GM10248 (cell line): ENCODE data around the gene LOXL3.
A peak's percentile ranks its signal among the peaks of the same experiment; 100 is the strongest.

ENCODE experiments used
- CTCF ChIA-PET: fragments of 300-600 bp; sonication (Branson Sonifier 250); formaldehyde crosslinking; extraction: SDS; loops from one replicate; lab custom pipeline; 2021; ENCODE audit warnings: antibody characterized with exemption; lab: Yijun Ruan, JAX
- POLR2A ChIA-PET: fragments of 350-650 bp; sonication (Branson Sonifier 250); formaldehyde crosslinking; extraction: SDS; loops from one replicate; lab custom pipeline; 2020; ENCODE audit warnings: antibody characterized with exemption; lab: Yijun Ruan, JAX
- DNase-seq: peaks from one replicate; pipeline ENCODE4 v3.0.0; 2012; ENCODE audit errors: extremely low spot score
- CTCF ChIP-seq: IDR thresholded peaks from 2 replicates; pipeline ENCODE4 v1.5.1; 2012; ENCODE audit warnings: mild to moderate bottlenecking, low read depth; ENCODE audit errors: extremely low read depth, missing control alignments, control extremely low read depth

Gene LOXL3

DNA sequence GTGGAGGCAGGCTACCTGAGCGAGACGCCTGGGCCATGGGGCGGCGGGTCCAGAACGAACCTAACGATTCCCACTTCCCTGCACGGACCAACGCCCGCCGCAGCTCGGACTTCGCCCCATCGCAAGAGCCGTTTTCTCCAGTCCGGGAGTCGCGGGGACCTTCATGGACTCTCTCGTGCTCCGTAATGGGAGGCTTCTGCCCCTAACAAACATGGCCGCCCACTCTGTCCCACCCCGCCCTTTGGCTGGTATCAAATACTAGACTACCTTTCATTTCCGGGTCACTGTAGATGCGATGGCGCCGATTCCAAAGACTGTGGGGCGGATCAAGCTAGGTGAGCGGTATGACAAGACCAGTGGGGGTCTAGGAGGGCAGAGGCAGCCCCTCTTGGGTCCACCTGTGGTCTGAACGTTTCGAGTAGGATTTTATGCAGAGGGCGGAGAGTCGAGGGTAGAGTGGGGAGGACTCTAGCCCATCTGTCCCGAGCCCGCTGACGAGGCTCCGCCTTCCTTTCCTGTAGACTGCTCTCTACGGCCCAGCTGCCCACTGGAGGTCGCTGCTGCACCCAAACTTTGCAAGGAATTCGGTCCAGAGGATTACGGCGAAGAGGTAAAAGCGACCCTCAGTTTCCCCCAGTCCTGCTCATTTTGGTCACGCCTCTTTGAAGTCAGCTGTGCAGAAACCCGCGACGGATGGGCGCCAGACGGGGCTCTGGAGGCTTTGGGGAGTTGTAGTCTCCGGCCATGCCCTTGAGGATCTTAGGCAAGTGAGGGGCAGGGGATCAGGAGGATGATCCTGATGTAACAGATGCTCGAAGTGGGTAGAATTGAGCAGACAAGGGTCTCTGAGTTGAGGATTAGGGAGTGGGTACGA, 70.7 kb downstream of the LOXL3 start, which contains the start of the genes CCDC142 and TTC31:
TSS of gene CCDC142 (minus strand) at position 198 of the 874 bp plus-strand sequence. CDS start at position 37, 161 bp downstream.
TSS of gene TTC31 (plus strand) at position 281 of the 874 bp plus-strand sequence. CDS start at position 296, 15 bp downstream.
- POLR2A ChIA-PET, result interaction anchor here (1.1 to 1.9 kb wide), 2 partner anchors 11 to 28 kb away, joined by 3 to 4 read pairs; partner anchors contain the start of genes INO80B and MRPL53
- CTCF ChIA-PET, result interaction anchor here (0.9 to 5.3 kb wide), 32 partner anchors 9 to 127 kb away, joined by 3 to 106 read pairs (median 6); partner anchors contain the start of genes AUP1, HTRA2, INO80B and LBX2

More for the DNA sequence above, 70.7 kb downstream of the LOXL3 start, which contains the start of the genes CCDC142 and TTC31:
- DNase-seq, result peak; percentile 93
- TF ChIP-seq CTCF, result peak; percentile 88
